HG02759 (cell line): ENCODE data around the gene HIGD2A.

Experiments
- ATAC-seq: cut with Tn5 transposase; IDR thresholded peaks from one replicate; pipeline ENCODE4 v1.9.1; 2021; ENCODE audit warnings: mild to moderate bottlenecking, moderate library complexity; ENCODE audit not compliant: unreplicated experiment

Gene HIGD2A

GRCh38 chr5:176368726-176369125 lies 19.8 kb upstream of the HIGD2A start:
- ATAC-seq, result no peak

GRCh38 chr5:176369934-176370711 lies 18.4 kb upstream of the HIGD2A start:
- ATAC-seq, result no peak

DNA sequence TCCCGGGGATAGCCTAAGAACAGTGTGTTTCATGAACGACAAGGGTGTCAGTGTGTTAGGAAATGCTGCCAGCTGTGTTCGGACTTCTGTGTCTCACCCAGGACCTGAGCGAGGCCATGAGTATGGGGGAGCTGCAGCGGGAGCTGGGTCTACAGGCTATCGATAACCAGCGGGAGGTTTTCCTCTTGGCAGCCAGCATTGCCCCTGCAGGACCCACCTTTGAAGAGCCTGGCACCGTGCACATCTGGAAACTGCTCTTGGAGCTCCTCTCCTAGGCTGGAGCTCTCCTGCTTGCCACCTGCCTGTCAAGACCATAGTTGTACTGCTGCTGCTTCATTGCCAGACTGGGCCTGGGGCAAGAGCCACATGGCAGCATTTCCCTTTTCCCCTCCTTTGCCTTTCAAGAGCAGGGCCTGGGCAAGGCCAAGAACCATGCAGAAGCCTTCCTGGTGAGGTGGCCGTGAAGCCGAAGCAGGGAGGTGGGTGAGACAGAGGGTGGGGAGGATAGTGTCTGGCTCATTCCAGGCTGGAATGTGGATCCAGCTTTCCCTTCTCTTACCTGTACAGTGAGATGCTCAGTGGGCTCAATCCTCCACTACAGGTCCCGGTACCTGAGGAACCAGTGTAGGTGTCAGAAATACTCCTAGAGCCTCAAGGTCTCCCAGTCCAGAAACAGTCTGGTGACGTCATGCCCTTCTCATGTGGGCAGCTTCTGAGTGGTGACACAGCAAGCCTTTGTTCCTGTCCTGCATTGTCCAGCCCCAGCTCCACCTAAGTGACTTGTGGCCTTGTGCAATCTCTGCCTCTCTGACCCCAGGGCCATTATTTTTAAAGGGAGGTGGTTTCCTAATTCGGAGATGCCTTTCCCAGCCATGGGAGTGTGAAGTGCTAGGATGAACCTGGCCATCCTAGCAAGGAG lies 16.7 kb upstream of the HIGD2A start:
- no peak for ATAC-seq

DNA sequence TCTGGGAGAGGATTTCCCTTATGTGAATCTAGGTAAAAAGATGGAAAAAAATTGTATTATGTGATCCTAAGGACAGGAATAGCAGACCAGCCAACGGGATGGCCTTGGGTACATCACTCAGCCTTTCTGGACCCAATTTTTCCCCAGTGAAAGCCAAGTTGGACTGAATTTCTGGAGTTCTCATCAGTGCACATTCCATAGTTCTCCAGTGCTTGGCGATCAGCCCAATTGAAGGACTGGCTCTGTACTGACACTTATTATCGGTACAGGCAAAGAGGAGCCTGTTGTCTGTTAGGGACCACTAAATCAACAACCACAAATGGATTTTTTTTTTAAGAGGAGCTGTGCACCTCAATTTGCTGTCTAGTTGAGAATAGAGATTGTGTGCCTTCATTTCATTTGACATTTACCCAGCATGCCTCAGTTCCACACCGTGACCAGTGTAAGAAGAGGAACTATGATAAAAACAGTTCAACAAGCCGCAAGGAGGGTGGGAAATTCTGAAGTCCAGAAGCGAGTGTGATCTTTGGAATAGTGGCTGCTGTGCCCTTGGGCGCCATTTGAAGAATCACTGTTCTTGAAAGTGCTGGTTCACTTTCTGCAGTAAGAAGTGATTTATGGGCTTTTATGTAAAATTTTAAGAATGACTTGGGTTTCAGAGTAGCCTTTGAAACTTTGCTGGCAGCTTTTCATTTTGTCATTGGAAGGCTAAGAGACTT lies 15.3 kb upstream of the HIGD2A start:
- ATAC-seq, result no peak

GRCh38 chr5:176379881-176380280 lies 8.7 kb upstream of the HIGD2A start:
- no peak for ATAC-seq

- ATAC-seq, result no peak
These were observed 7.1 kb upstream of the HIGD2A start for GRCh38 chr5:176381423-176381822.

GRCh38 chr5:176381979-176382378 lies 6.6 kb upstream of the HIGD2A start:
- no peak for ATAC-seq

GRCh38 chr5:176382721-176383120 lies 5.8 kb upstream of the HIGD2A start:
- no peak for ATAC-seq

DNA sequence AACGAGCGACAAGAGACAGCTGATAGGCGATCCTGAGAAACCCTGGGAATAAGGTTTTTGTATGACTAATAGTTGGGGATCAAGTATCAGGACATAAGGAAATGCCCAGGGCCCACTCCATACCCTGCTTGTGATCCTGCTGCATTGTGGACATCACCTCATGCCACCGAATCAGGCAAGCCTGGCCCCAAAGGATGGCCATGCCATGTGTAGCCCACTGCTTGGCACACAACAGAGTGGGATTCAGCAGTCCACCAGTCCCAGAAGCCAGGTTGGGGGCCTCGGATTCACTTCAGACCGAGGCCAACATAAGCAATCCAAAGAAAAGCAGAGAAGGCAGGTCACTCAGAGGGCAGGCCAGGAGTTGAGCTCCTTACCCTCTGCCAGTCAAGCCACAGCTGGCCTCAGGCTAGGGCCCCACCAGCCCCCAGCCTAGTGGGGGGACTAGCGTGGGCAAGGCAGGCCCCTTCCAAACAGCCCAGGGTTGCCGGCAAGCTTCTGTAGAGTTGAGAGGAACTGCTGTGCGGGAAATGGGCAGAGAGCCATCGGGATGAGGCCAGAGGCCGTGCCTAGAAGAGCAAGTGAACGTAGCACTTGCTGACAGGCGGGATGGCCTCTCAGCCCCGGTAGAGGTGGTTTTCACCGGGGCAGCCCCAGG lies 5.2 kb upstream of the HIGD2A start:
- no peak for ATAC-seq

DNA sequence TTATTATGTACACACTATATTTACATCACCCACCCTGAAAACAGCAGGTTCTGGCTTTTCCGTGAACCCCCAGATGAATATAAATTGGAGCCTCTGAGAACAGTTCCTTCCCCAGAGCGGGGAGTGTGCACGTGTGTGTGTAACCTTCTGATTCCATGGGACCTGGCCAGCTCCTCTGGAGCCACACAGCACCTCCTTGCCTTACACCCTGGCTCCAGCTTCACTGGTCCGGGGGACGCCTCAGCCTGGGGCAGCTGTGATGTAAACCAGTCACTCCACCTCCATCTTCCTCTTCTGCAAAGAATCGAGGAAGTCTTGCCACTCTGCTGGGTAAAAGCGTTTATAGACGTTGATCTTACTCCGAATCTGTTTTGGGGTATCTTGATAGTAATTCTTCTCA lies 4.6 kb upstream of the HIGD2A start:
- no peak for ATAC-seq

GRCh38 chr5:176384366-176384930 lies 4.1 kb upstream of the HIGD2A start:
- no peak for ATAC-seq

GRCh38 chr5:176384991-176385390 lies 3.6 kb upstream of the HIGD2A start:
- ATAC-seq, result no peak

DNA sequence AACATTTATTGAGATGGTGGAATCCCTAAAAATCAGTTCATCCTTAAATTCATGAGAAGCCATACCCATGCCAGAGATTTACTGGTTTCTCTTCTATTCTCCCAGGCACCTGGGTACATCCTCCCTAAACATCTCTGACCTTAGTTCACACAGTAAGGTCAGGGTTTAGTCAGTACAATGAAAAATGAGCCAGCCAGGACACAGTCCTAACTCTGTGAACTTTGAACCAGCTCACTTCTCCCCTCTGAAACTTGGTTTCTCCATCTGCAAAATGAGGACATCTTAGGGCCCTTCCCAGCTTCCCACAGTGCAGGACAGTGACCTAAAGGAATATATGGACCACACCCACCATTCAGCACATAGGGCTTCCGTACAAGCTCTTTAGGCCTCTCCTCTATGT lies 2.1 kb upstream of the HIGD2A start:
- no peak for ATAC-seq

DNA sequence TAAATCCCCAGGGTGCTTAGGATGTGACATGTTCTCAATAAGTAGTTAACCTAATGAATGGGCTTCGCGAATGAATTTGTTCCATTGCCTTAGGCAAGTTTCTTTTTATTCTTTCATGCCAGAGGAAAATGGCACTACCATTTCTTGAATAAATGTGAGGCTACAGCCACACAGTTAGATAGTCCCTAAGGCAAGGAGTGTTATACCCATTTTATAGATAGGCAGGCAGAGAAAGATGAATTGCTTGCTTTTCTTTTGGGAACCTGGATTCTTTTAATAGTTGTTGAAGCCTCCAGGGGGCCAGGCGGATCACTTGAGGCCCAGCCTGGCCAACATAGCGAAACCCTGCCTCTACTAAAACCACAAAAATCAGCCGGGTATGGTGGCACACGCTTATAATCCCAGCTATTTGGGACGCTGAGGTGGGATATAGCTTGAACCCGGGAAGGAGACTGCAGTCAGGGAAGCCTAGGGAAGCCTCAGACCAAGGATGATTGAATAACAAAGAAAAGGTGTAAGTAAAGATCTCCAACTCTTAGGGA lies 1.1 kb upstream of the HIGD2A start:
- no peak for ATAC-seq

GRCh38 chr5:176388003-176388443 lies 528 bp upstream of the HIGD2A start:
- peak; percentile 3 for ATAC-seq

GRCh38 chr5:176389135-176390123 lies 878 bp downstream of the HIGD2A start:
- peak; percentile 29 for ATAC-seq

- ATAC-seq, result no peak
These were observed 2.9 kb downstream of the HIGD2A start for GRCh38 chr5:176391479-176391878.

- ATAC-seq, result no peak
These were observed 3.4 kb downstream of the HIGD2A start for GRCh38 chr5:176391999-176392398.

GRCh38 chr5:176392526-176392925 lies 4.0 kb downstream of the HIGD2A start:
- ATAC-seq, result no peak
